ENCODE data around the gene LCORL. TPM values are rescaled to one million over a fixed set of nuclear protein-coding genes. Genes with fewer than 3 reads are reported as not detected.

LCORL gene
- total and polyA plus RNA-seq, 12 donors, result 2.6 to 28.8 (median 16.2) TPM

DNA sequence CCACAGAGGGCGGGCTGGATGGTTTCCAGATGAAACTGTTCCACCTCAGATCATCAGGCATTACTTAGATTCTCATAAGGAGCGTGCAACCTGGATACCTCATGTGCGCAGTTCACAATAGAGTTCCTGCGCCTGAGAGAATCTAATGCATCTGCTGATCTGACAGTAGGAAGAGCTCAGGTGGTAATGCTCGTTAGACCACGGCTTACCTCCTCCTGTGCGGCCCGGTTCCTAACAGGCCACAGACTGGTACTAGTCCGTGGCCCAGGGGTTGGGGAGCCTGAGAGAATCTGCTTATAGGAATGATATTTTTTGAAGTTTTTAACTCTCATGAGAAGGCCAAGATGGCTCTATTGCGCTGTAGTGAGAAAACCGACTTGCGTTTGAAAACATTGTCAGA, 205.4 kb downstream of the LCORL start:
- Histone ChIP-seq H3K4me1 (replicated peaks in 1 of 2) (peaks cover 3% of the 10 kb centered on the region in 2 donors), H3K27me3 (no peaks in the 10 kb centered on the region), H3K4me3 (no peak overlapping the region), H3K27ac (no peak overlapping the region), H3K9me3 (replicated peaks in 1 of 3) (no peaks in the 10 kb centered on the region), H3K36me3 (replicated peaks in 1 of 2) (no peaks in the 10 kb centered on the region)
- TF ChIP-seq POLR2A (IDR thresholded peaks at IDR 0.05), result no peak
- TF ChIP-seq, protein P1, sequence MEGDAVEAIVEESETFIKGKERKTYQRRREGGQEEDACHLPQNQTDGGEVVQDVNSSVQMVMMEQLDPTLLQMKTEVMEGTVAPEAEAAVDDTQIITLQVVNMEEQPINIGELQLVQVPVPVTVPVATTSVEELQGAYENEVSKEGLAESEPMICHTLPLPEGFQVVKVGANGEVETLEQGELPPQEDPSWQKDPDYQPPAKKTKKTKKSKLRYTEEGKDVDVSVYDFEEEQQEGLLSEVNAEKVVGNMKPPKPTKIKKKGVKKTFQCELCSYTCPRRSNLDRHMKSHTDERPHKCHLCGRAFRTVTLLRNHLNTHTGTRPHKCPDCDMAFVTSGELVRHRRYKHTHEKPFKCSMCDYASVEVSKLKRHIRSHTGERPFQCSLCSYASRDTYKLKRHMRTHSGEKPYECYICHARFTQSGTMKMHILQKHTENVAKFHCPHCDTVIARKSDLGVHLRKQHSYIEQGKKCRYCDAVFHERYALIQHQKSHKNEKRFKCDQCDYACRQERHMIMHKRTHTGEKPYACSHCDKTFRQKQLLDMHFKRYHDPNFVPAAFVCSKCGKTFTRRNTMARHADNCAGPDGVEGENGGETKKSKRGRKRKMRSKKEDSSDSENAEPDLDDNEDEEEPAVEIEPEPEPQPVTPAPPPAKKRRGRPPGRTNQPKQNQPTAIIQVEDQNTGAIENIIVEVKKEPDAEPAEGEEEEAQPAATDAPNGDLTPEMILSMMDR (IDR thresholded peaks at IDR 0.05), result no peak
- intact Hi-C loops (cut with DNase I), result loop anchor here in 1 of 2 donors (5.0 to 10.0 kb wide), 2 partner anchors 209 to 776 kb away; partner anchors contain the start of gene LCORL
- 96 to 99% (median 97%) methylated on average over 12 of the region's 12 CpGs for WGBS, 4 donors
- no peak for DNase-seq

DNA sequence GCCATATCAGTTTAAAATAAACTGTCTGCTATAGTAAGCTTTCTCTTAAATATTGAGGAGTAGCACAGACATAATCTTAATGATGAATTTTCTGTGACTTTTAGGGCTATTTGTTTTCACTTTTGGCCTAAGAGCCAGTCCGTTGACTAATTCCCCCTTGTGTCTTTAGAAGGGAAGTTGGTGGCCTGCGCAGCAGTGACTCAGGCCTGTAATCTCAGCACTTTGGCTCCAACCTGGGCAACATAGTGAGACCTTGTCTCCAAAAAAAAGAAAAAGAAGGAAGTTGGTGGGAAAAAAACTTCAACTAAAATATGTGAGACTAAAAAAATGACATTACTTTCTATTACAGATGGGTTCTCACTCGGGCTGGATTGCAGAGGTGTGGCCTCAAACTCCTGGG, 207.4 kb downstream of the LCORL start:
- Histone ChIP-seq H3K27me3 (no peaks in the 10 kb centered on the region), H3K4me1 (replicated peaks in 1 of 2) (peaks cover 12 to 13% of the 10 kb centered on the region in 2 donors), H3K36me3 (replicated peaks in 1 of 2) (no peaks in the 10 kb centered on the region), H3K9me3 (replicated peaks in 1 of 3) (no peaks in the 10 kb centered on the region), H3K27ac (no peak overlapping the region), H3K4me3 (no peak overlapping the region)
- DNase-seq, result peak in 2 of 7 donors; percentile 12 to 26
- intact Hi-C loops (cut with DNase I), result loop anchor here in 1 of 2 donors (10.0 kb wide), 1 partner anchor 211 kb away; the partner anchor contains the start of gene LCORL
- WGBS, 4 donors, result 67 to 81% (median 72%) methylated on average over 3 of the region's 3 CpGs
- no peak for TF ChIP-seq POLR2A (IDR thresholded peaks at IDR 0.05)
- TF ChIP-seq, protein P1 (IDR thresholded peaks at IDR 0.05), result no peak

DNA sequence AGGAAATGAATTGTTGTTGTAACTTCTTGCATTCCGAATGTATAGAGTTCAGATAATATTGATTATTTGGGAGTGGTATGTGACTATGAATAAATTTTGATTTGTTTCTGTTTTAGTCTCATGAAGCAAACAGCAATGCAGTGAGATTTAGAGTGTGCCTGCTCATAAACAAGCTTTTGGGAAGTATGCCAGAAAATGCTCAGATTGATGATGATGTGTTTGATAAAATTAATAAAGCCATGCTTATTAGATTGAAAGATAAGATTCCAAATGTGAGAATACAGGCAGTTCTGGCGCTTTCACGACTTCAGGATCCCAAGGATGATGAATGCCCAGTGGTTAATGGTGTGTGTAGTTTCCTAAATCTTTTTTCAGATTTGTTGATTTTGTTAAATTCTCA, 208.8 kb downstream of the LCORL start:
- intact Hi-C loops (cut with DNase I), result loop anchor here in 1 of 2 donors (10.0 kb wide), 1 partner anchor 212 kb away; the partner anchor contains the start of gene LCORL
- peaks cover 23 to 26% of the 10 kb centered on the region in 2 donors for H3K4me1 ChIP-seq (replicated peaks in 1 of 2)
- H3K4me3 ChIP-seq, result no peak overlapping the region
- DNase-seq, result no peak
- no peaks in the 10 kb centered on the region for H3K9me3 ChIP-seq (replicated peaks in 1 of 3)
- H3K27ac ChIP-seq, result no peak overlapping the region
- WGBS, 4 donors, result 58 to 72% (median 62%) methylated on average over 3 of the region's 3 CpGs
- H3K36me3 ChIP-seq (replicated peaks in 1 of 2), result no peaks in the 10 kb centered on the region
- H3K27me3 ChIP-seq, result no peaks in the 10 kb centered on the region
- no peak for TF ChIP-seq POLR2A (IDR thresholded peaks at IDR 0.05)
- TF ChIP-seq, protein P1 (IDR thresholded peaks at IDR 0.05), result no peak

DNA sequence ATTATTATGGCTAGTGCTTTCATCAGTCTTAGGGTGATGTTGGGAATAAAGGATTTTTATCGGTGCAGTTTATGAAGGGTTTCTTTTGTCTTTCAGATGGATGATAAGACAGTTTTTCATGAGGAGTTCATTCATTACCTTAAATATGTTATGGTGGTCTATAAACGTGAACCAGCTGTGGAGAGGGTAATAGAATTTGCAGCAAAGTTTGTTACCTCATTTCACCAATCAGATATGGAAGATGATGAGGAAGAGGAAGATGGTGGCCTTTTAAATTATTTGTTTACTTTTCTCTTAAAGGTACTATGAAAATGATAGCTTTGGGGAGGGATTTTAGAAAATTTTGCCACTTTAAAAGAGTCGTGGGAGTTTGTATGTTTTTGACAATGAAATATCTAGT, 209.4 kb downstream of the LCORL start:
- TF ChIP-seq, protein P1 (IDR thresholded peaks at IDR 0.05), result no peak
- no peak for TF ChIP-seq POLR2A (IDR thresholded peaks at IDR 0.05)
- Histone ChIP-seq H3K27me3 (no peaks in the 10 kb centered on the region), H3K9me3 (replicated peaks in 1 of 3) (no peaks in the 10 kb centered on the region), H3K4me3 (no peak overlapping the region), H3K4me1 (replicated peaks in 1 of 2) (peaks cover 27 to 33% of the 10 kb centered on the region in 2 donors), H3K36me3 (replicated peaks in 1 of 2) (no peaks in the 10 kb centered on the region), H3K27ac (no peak overlapping the region)
- intact Hi-C loops (cut with DNase I), result loop anchor here in 1 of 2 donors (10.0 kb wide), 1 partner anchor 213 kb away; the partner anchor contains the start of gene LCORL
- no peak for DNase-seq
- WGBS, 4 donors, result 8 to 21% (median 15%) methylated on average over 3 of the region's 3 CpGs
